HK-2 (cell line): Measurements from ENCODE around the gene FCAMR.

ENCODE experiments used
- DNase-seq: peaks from one replicate; pipeline ENCODE4 v3.0.0-alpha.2; 2018; ENCODE audit not compliant: unreplicated experiment

Gene FCAMR

DNA sequence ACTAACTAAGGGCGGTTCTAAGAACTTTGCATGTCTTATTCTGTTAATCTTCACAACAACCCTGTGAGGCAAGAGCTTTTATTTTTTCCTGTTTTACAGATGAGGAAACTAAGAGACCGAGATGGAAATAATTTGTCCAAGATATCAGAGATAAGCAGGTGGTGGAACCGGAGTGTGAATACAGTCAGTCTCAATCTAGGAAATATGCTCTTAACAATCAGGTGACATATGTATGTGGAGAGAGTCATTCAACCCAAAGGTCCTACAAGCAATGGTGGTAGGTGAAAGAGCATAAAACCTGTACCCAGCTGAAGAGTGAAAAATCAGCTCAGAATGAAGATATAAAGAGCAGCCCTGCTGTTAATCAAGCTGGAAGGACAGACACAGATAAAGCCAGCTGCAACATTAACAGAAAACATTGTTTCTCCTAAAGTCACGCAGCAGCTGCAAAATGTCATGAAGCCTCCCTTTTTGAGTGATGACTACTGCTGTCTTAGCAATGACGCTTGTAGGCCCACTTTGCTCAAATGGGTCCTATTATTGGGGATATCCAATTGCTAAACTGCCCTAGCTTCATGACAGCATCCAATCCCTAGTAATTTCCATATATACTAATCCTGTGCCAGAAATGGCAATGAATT is 30.5 kb upstream of the FCAMR start:
- no peak for DNase-seq

- DNase-seq = no peak
Measured at GRCh38 chr1:206998816-206999215, 28.6 kb upstream of the FCAMR start.

DNA sequence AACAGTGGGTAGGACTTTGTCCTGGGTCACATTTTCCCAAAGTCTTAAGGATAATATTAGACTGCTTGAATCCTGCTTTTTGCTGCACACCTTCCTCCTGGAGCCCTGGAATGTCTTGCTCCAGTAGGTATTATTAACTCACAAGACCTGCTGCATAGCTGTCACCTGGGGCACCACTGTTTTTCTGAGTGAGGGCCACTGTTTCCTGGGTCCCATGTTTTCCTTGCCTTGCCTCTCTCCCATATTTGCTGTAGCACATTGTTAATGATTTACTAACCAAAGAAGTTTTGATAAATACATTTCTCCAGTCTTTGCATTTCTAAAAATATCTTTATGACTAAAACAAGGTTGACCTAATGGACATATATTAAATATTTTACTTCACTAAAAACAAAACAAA is 22.5 kb upstream of the FCAMR start:
- DNase-seq = no peak

DNA sequence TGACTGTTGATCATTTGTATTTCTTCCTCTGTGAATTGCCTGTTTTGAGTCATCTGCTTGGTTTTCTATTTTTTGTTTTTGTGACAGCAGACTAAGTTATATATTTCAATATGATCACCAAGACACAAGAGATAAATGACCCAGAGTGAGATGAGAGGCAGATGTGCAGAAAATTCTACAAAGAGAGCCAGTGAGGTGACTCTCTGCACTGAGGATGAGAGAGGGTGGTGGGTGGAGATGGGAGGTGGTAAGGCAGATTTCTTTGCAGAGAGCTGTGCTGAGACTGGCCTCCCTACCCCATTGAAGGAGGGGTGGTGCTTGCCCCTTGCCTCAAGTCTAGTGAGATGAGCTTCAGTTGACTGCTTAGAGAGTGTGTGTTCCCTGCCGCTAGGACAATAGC is 17.6 kb upstream of the FCAMR start:
- no peak for DNase-seq

- no peak for DNase-seq
Measured at GRCh38 chr1:206986885-206987284, 16.6 kb upstream of the FCAMR start.

DNA sequence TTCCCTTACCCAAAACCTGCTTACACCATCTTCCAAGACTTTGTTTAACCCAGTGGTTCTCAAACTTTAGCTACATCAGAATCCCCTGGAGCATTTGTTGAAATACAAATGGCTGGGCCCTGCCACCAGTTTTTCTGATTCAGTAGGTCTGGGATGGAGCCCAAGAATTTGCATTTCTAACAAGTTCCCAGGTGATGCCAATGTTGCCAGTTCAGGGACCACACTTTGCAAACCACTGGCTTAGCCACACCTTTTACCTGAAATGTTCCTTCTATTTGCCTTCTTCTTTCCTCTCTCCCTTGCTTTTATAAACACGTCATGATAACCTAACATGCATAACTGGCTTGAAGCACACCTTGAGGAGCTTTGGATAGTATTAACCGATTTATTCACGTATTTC is 16.1 kb upstream of the FCAMR start:
- no peak for DNase-seq

GRCh38 chr1:206985162-206985749 is 15.0 kb upstream of the FCAMR start:
- no peak for DNase-seq

GRCh38 chr1:206982216-206982615 is 12.0 kb upstream of the FCAMR start:
- DNase-seq = peak; percentile 49

- peak; percentile 33 for DNase-seq
Measured at GRCh38 chr1:206979379-206980043, 9.3 kb upstream of the FCAMR start.

GRCh38 chr1:206978259-206978658 is 8.0 kb upstream of the FCAMR start:
- DNase-seq = no peak

GRCh38 chr1:206975306-206975705 is 5.0 kb upstream of the FCAMR start:
- DNase-seq = peak; percentile 33

DNA sequence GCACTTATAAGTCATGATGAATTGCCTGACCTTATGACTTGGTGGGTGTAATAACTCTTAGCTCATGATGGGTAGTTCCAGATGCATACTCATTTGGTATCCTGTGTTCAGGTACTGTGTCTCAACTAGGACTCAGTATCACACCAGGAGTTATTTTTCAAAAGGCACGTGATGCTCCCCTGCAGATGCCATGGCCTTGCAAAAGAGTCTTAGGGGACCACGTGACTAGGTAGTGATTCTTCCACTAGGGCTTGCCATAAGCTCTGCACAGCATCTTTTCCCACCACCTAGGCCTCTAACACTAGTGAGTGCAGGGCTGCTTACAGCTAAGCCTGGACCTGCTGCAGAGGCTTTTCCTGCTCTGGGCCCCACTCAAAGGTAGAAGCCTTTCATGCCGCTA is 3.9 kb upstream of the FCAMR start:
- DNase-seq = no peak

GRCh38 chr1:206972728-206973127 is 2.5 kb upstream of the FCAMR start:
- DNase-seq = no peak

- DNase-seq = no peak
Measured at GRCh38 chr1:206971029-206971655, 882 bp upstream of the FCAMR start.

- DNase-seq = no peak
Measured at GRCh38 chr1:206969090-206969489, 1.2 kb downstream of the FCAMR start.

DNA sequence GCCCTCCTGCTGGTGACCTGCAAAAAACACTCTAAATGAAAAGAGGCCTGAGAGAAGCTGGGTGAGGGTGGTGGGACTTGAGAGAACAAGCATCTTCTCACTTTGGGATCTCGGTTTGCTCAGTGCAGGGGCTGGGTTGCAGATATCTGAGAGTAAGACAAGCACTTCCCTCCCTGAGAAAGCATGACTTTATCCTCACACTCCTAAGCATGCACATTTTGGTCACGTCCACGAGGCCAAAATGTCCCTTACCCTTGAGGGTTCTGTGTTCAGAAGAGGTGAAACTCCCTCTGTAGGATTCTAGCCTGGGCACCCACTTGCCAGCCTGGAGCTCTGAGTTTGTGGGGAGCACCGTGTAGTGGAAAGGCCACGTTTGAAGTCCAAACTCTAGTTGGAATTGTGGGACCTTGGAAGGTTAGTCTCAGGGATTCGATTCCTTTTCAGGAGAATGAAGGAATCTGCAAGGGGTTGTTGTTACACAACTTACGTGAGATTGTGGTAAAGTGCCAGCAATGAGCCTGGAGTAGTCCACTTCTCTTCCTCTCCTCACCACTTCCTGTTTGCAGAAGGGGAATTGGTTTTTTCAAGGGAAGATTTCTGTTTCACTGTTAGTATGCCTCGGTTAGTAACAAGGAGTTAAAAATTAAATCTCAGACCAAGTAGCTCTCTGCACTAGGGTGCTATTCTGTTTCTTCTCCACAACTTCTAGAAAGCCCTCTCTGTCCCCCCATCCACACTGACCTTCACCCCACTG is 3.0 kb downstream of the FCAMR start:
- no peak for DNase-seq

- no peak for DNase-seq
Measured at GRCh38 chr1:206965781-206966180, 4.5 kb downstream of the FCAMR start.

DNA sequence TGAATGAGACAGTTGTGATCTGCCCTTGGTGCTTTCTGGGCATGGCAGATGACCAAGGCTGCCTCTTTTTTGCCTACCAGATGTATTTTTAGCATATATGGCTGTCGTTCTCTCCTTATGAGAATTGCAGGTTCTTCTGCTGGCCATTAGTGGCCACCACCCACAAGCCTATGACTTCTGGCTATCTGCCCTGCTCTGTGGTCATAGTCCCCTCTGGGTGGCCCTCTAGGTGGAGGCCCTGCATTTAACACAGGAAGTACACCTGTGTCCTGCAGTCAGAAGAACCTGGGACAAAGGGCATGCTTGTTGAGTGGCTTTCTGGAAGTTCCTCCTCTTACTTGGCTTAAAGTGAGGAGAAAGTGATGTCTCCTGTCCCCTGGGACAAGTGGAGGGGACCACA is 6.5 kb downstream of the FCAMR start:
- no peak for DNase-seq

GRCh38 chr1:206963119-206963712 is 7.0 kb downstream of the FCAMR start:
- no peak for DNase-seq

- DNase-seq = no peak
Measured at GRCh38 chr1:206962272-206962671, 8.0 kb downstream of the FCAMR start.

DNA sequence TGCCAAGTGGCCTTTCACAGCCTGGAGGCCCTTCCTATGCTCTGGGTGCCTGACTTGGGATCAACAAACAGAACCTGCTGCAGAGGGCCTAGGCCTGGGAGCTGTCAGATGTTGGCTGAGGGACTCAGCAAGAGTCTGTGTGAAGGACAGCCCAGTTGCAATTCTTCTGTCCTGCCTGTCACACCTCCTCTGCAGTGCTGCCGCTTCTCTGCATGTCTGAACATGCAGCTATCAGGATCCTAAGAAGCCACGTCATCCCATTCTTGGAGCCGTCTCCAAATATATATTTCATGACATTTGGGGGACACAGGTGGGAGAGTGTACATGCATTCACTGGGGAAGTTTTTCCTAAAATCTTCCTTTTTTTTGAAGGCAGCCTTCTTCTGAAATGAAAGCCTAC is 8.6 kb downstream of the FCAMR start:
- DNase-seq = no peak
